ENCODE data around the gene TUSC2. TPM values are rescaled to one million over a fixed set of nuclear protein-coding genes. Genes with fewer than 3 reads are reported as not detected.

The TUSC2 gene
- total and polyA plus RNA-seq, 9 of the 15 experiments (the other 6 are each of a cell fraction or from before 2014, with no cell fraction given): 2.8 to 67.5 (median 25.8) TPM

GRCh38 chr3:50347187-50347813, 19.3 kb upstream of the TUSC2 start:
- Histone ChIP-seq H3K4me3 (no peak overlapping the region), H3K4me1 (replicated peaks in 1 of 2; ENCODE audit: control insufficient read depth in 2 of 2, insufficient read depth in 2 of 2, low read length in 2 of 2) (peaks cover 18 to 47% of the 10 kb centered on the region in 2 experiments; a peak in 4 of 5 replicates), H4K20me1 (replicated peaks; ENCODE audit: control insufficient read depth, insufficient read depth, low read length) (no peaks in the 10 kb centered on the region), H3K79me2 (ENCODE audit: control insufficient read depth, insufficient read depth, low read length) (peaks cover 26% of the 10 kb centered on the region), H2AFZ (ENCODE audit: low read depth, low read length) (no peak overlapping the region), H3K9me1 (ENCODE audit: control insufficient read depth, insufficient read depth, low read length) (peaks cover 3% of the 10 kb centered on the region), H3K27me3 (ENCODE audit: control insufficient read depth in 2 of 2, insufficient read depth in 2 of 2, low read length in 2 of 2) (no peaks in the 10 kb centered on the region), H3K36me3 (ENCODE audit: control insufficient read depth, insufficient read depth, low read length) (peaks cover 19% of the 10 kb centered on the region; the same call in 2 of the 3 replicates), H3K9ac (ENCODE audit: insufficient read depth in 1 of 2, low read depth in 2 of 2, low read length in 2 of 2) (no peak overlapping the region), H3K9me3 (replicated peaks; ENCODE audit: control insufficient read depth, insufficient read depth, low read depth, low read length) (no peaks in the 10 kb centered on the region; the same call in 1 of the 2 replicates), H3K4me2 (ENCODE audit: insufficient read depth, low read length) (no peak overlapping the region), H3K27ac (ENCODE audit: extremely low read depth, low read depth, low read length) (no peak overlapping the region)
- DNase-seq (ENCODE audit: extremely low read depth in 1 of 4, low spot score in 3 of 4) (peak in 3 of 4 experiments; percentile 31 to 74 (median 62)), FAIRE-seq (peak; percentile 91), ATAC-seq (peak; percentile 8; the same call in 1 of the 3 replicates)
- BruUV-seq (replicated peaks): no TSS peak
- CTCF ChIA-PET (ENCODE audit: low intra/inter-chr PET ratio): interaction anchor here (0.6 to 1.3 kb wide), 3 partner anchors 72 to 203 kb away, joined by 3 to 10 read pairs (median 4); no protein-coding TSS in a partner anchor
- intact Hi-C loops (cut with micrococcal nuclease) (loop anchor here (5.0 kb wide), 1 partner anchor 195 kb away; no protein-coding TSS in a partner anchor), in situ Hi-C loops (cut with MboI) (no loop called here)
- POLR2A ChIA-PET: interaction anchor here (0.6 to 1.7 kb wide), 2 partner anchors 10 to 47 kb away, joined by 4 to 5 read pairs; no protein-coding TSS in a partner anchor
- 25% methylated on average over 11 of the region's 14 CpGs for WGBS (ENCODE audit: insufficient coverage, low coverage, missing lambda C conversion rate)
- TF ChIP-seq MYBL2 (IDR thresholded peaks at IDR 0.05; ENCODE audit: low read depth): no peak
- no peak for TF ChIP-seq MYBL2 (CRISPR knock-in tag; IDR thresholded peaks at IDR 0.05; ENCODE audit: borderline replicate concordance)
- TF ChIP-seq ATF7 (IDR thresholded peaks at IDR 0.05): no peak
- no peak for TF ChIP-seq RCOR1 (IDR thresholded peaks at IDR 0.05; ENCODE audit: borderline replicate concordance in 1 of 2, low read depth in 2 of 2, low read length in 2 of 2)
- no peak for TF ChIP-seq IRF9 (tag; IDR thresholded peaks at IDR 0.05)
- TF ChIP-seq GATA2 (CRISPR knock-in tag; IDR thresholded peaks at IDR 0.05): no peak
- TF ChIP-seq CTCF (IDR thresholded peaks at IDR 0.05 in 2 of 3, conservative IDR thresholded peaks at IDR 0.05 in 1 of 3; ENCODE audit: insufficient read depth in 2 of 3, low read depth in 1 of 3, low read length in 3 of 3): peak; percentile 67 to 73 (median 70)
- no peak for TF ChIP-seq HDAC8 (tag; IDR thresholded peaks at IDR 0.05)
- no peak for TF ChIP-seq SETDB1 (IDR thresholded peaks at IDR 0.05; ENCODE audit: low read length)
- no peak for TF ChIP-seq FOXP4 (CRISPR knock-in tag; IDR thresholded peaks at IDR 0.05; ENCODE audit: borderline replicate concordance)
- no peak for TF ChIP-seq CREB3L1 (IDR thresholded peaks at IDR 0.05; ENCODE audit: borderline replicate concordance, low read depth)
- TF ChIP-seq E2F1 (CRISPR knock-in tag; IDR thresholded peaks at IDR 0.05): no peak
- TF ChIP-seq KAT8 (IDR thresholded peaks at IDR 0.05; ENCODE audit: low read depth): no peak
